HepG2 (cell line): Measurements from ENCODE around the gene TCEANC2. TPM values are rescaled to one million over a fixed set of nuclear protein-coding genes. Genes with fewer than 3 reads are reported as not detected.

Experiments
- ATAC-seq: fragments of 200-7000 bp; cut with Tn5 transposase; 3 replicates; pipeline ENCODE4 v1.9.1; 2020; ENCODE audit warnings: mild to moderate bottlenecking, moderate library complexity
- Bru-seq: library from RNA; stranded (reverse); fragments of 400-500 nt; gene quantifications from one replicate; lab custom pipeline; 2021; lab: Mats Ljungman, UMichigan
- BruChase-seq, 2 experiments: library from RNA; stranded (reverse); fragments of 400-500 nt; gene quantifications; one replicate each; lab custom pipeline; 2021; lab: Mats Ljungman, UMichigan
- BruUV-seq: library from RNA; stranded (reverse); fragments of 400-500 nt; replicated peaks from 2 replicates; lab custom pipeline; 2021; lab: Mats Ljungman, UMichigan
- CTCF ChIA-PET: fragments of 300-600 bp; formaldehyde crosslinking; extraction: SDS; loops from one replicate; lab custom pipeline; 2021; ENCODE audit warnings: low total read pairs, inconsistent platforms, low intra/inter-chr PET ratio; lab: Yijun Ruan, JAX
- POLR2A ChIA-PET: fragments of 350-600 bp; sonication (Branson Sonifier 250); formaldehyde crosslinking; loops from one replicate; lab custom pipeline; 2020; ENCODE audit warnings: antibody characterized with exemption, inconsistent platforms; lab: Yijun Ruan, JAX
- DNase-seq: peaks from one replicate; pipeline ENCODE4 v3.0.0-alpha.2; 2015; ENCODE audit warnings: low spot score
- FAIRE-seq: peaks from 3 replicates; lab custom pipeline; 2011; peaks lifted over from hg19 to GRCh38; lab: Jason Lieb, UNC
- H2AFZ ChIP-seq: one replicate; pipeline ENCODE4 v1.6.1; 2011; ENCODE audit warnings: low read length, inconsistent platforms
- H3K27ac ChIP-seq: fragments of 300-600 bp; 3 replicates; pipeline ENCODE4 v1.8.0; 2011; ENCODE audit warnings: mixed run types, mild to moderate bottlenecking, mixed read lengths, low read length, inconsistent platforms; ENCODE audit not compliant: insufficient read depth; ENCODE audit errors: extremely low read length
- H3K27me3 ChIP-seq, 2 experiments: fragments of 200-600 bp in 1 of 2; 2 replicates in 1 of 2; 3 replicates in 1 of 2; pipeline versions ENCODE4 v1.6.0 to v1.8.0; 2011; ENCODE audit warnings: low read length in 2 of 2, mild to moderate bottlenecking in 2 of 2, moderate library complexity in 2 of 2, inconsistent platforms in 1 of 2; ENCODE audit not compliant: insufficient read depth in 2 of 2, control insufficient read depth in 1 of 2
- H3K36me3 ChIP-seq, 2 experiments: fragments of 200-600 bp in 1 of 2; replicated peaks in 1 of 2; 2 replicates in 1 of 2; 3 replicates in 1 of 2; pipeline versions ENCODE4 v1.5.1 to v1.8.0; 2011; ENCODE audit warnings: low read length in 2 of 2, inconsistent platforms in 1 of 2; ENCODE audit not compliant: insufficient read depth in 2 of 2, control insufficient read depth in 1 of 2
- H3K4me1 ChIP-seq: 2 replicates; pipeline ENCODE4 v1.5.1; 2012; ENCODE audit warnings: low read length, inconsistent platforms; ENCODE audit not compliant: insufficient read depth
- H3K4me2 ChIP-seq: 2 replicates; pipeline ENCODE4 v1.6.0; 2011; ENCODE audit warnings: low read depth, low read length, inconsistent platforms
- H3K4me3 ChIP-seq, 3 experiments: fragments of 200-600 bp in 1 of 3; sonication (generic), shearing (Covaris generic) in 1 of 3; replicated peaks in 1 of 3; 2 replicates each; pipeline ENCODE4 v1.5.1; 2011 to 2016; ENCODE audit warnings: low read length in 3 of 3, inconsistent platforms in 2 of 3, low read depth in 2 of 3, mild to moderate bottlenecking in 2 of 3, control low read depth in 1 of 3, mixed read lengths in 1 of 3; ENCODE audit not compliant: insufficient read depth in 1 of 3
- H3K79me2 ChIP-seq: one replicate; pipeline ENCODE4 v1.6.1; 2011; ENCODE audit warnings: low read length, inconsistent platforms; ENCODE audit not compliant: insufficient read depth
- H3K9ac ChIP-seq: 2 replicates; pipeline ENCODE4 v1.6.0; 2011; ENCODE audit warnings: mild to moderate bottlenecking, low read depth, low read length, inconsistent platforms; ENCODE audit not compliant: insufficient read depth
- H3K9me3 ChIP-seq: 2 replicates; pipeline ENCODE4 v1.5.1; 2012; ENCODE audit warnings: mild to moderate bottlenecking, low read length
- H4K20me1 ChIP-seq: 2 replicates; pipeline ENCODE4 v1.6.0; 2011; ENCODE audit warnings: inconsistent platforms, mild to moderate bottlenecking, low read length, moderate library complexity; ENCODE audit not compliant: insufficient read depth
- ARID4A ChIP-seq: sonication (generic); formaldehyde crosslinking; IDR thresholded peaks from 2 replicates; pipeline ENCODE4 v1.5.0; 2020; ENCODE audit warnings: mild to moderate bottlenecking, missing genetic modification reagents, borderline replicate concordance
- KAT8 ChIP-seq: IDR thresholded peaks from 2 replicates; pipeline ENCODE4 v1.6.1; 2016; ENCODE audit warnings: missing genetic modification reagents, missing compliant biosample characterization
- PATZ1 ChIP-seq: sonication (generic); formaldehyde crosslinking; IDR thresholded peaks from 2 replicates; pipeline ENCODE4 v1.4.0; 2020; ENCODE audit warnings: missing genetic modification reagents
- SALL1 ChIP-seq: sonication (generic); formaldehyde crosslinking; IDR thresholded peaks from 2 replicates; pipeline ENCODE4 v1.8.0; 2022; ENCODE audit warnings: mild to moderate bottlenecking, missing genetic modification reagents
- SNAPC5 ChIP-seq: sonication (generic); formaldehyde crosslinking; IDR thresholded peaks from 2 replicates; pipeline ENCODE4 v1.8.1; 2023; ENCODE audit warnings: mild to moderate bottlenecking, missing genetic modification reagents, borderline replicate concordance
- SPEN ChIP-seq: sonication (generic); formaldehyde crosslinking; IDR thresholded peaks from 2 replicates; pipeline ENCODE4 v1.5.1; 2020; ENCODE audit warnings: low read depth, mild to moderate bottlenecking, missing genetic modification reagents
- TBP ChIP-seq: sonication (generic); formaldehyde crosslinking; IDR thresholded peaks from 2 replicates; pipeline ENCODE4 v1.5.0; 2020; ENCODE audit warnings: missing genetic modification reagents
- U2AF1 ChIP-seq: fragments of 200-400 bp; formaldehyde crosslinking; optimal IDR thresholded peaks from 2 replicates; pipeline ENCODE3; 2017; ENCODE audit warnings: mild to moderate bottlenecking, low read depth, low read length
- ZNF430 ChIP-seq: sonication (generic); formaldehyde crosslinking; IDR thresholded peaks from 2 replicates; pipeline ENCODE4 v1.9.0; 2021; ENCODE audit warnings: mild to moderate bottlenecking, missing genetic modification reagents
- ZNF891 ChIP-seq: sonication (generic); formaldehyde crosslinking; IDR thresholded peaks from 2 replicates; pipeline ENCODE4 v1.5.0; 2020; ENCODE audit warnings: mild to moderate bottlenecking, missing genetic modification reagents
- WGBS: methylation state at CpG from one replicate; pipeline ENCODE4 v1.1.6; 2017; ENCODE audit warnings: low lambda C conversion rate; 5-methylcytosine and 5-hydroxymethylcytosine counted together
- in situ Hi-C: cut with HindIII; loops from 2 replicates; pipeline ENCODE4 v1.10.0; 2017; ENCODE audit warnings: low pct_unique_long_range_greater_than_20kb; ENCODE audit not compliant: extremely low pct_ligation_motif_present
- intact Hi-C: fragments of 100-400 bp; cut with micrococcal nuclease; formaldehyde crosslinking; loops from one replicate; pipeline ENCODE4 v1.10.0; 2022; ENCODE audit not compliant: unreplicated experiment
- long read RNA-seq, 2 experiments: library from RNA in 1 of 2; library from polyadenylated mRNA in 1 of 2; stranded (forward) in 1 of 2; unstranded in 1 of 2; transcript quantifications; one replicate each; pipeline ENCODE4 v2.0.0, GENCODE V29; 2019 to 2022
- polyA minus RNA-seq, 3 experiments: library from RNA; depleted of rRNA, polyadenylated mRNA; stranded (reverse); fragments of >200 nt; gene quantifications; 2 replicates each; pipeline ENCODE4 v1.2.3, GENCODE V29; 2011; ENCODE audit warnings: low replicate concordance in 1 of 3
- polyA plus RNA-seq, 8 experiments: library from polyadenylated mRNA; depleted of rRNA in 3 of 8; stranded (reverse) in 7 of 8; unstranded in 1 of 8; fragments of >200 nt; fragmentation: Illumina TruSeq in 4 of 8; extraction: Trizol in 4 of 8; gene quantifications; 2 replicates each; pipeline versions ENCODE4 v1.2.1 to v1.2.3, GENCODE V29; 2011 to 2016; ENCODE audit warnings: low read depth in 4 of 8, missing spikeins in 1 of 8, mixed read lengths in 1 of 8; ENCODE audit not compliant: insufficient read depth in 1 of 8
- total RNA-seq, 5 experiments: library from RNA; depleted of rRNA; stranded (reverse); fragments of >200 nt; fragmentation: Illumina TruSeq; extraction: Trizol; gene quantifications; 2 replicates each; pipeline ENCODE4 v1.2.3, GENCODE V29; 2016; ENCODE audit warnings: low read depth in 1 of 5

The TCEANC2 gene
- 5.0 and 6.1 TPM in 2 replicates for total RNA-seq (2016; rRNA removed; fragmentation: Illumina TruSeq; extraction: Trizol)
- 0.51 and 0.88 TPM in 2 replicates for total RNA-seq (2016; cell fraction: cytosol; rRNA removed; fragmentation: Illumina TruSeq; extraction: Trizol; ENCODE audit: low read depth)
- total RNA-seq (2016; cell fraction: insoluble cytoplasmic fraction; rRNA removed; fragmentation: Illumina TruSeq; extraction: Trizol), result 4.8 and 6.8 TPM in 2 replicates
- 1.6 and 1.8 TPM in 2 replicates for total RNA-seq (2016; cell fraction: membrane; rRNA removed; fragmentation: Illumina TruSeq; extraction: Trizol)
- 2.0 and 3.7 TPM in 2 replicates for total RNA-seq (2016; cell fraction: nucleus; rRNA removed; fragmentation: Illumina TruSeq; extraction: Trizol)
- polyA plus RNA-seq (2011; rRNA removed), result 3.6 and 3.8 TPM in 2 replicates
- 2.2 and 2.3 TPM in 2 replicates for polyA plus RNA-seq (2011; cell fraction: cytosol; rRNA removed)
- polyA plus RNA-seq (2011; cell fraction: nucleus; rRNA removed), result 3.6 and 4.3 TPM in 2 replicates
- polyA plus RNA-seq (2012), result 1.6 and 2.4 TPM in 2 replicates
- 0.37 and 0.94 TPM in 2 replicates for polyA plus RNA-seq (2016; cell fraction: cytosol; fragmentation: Illumina TruSeq; extraction: Trizol; ENCODE audit: low read depth)
- polyA plus RNA-seq (2016; cell fraction: insoluble cytoplasmic fraction; fragmentation: Illumina TruSeq; extraction: Trizol; ENCODE audit: low read depth), result 5.2 and 8.7 TPM in 2 replicates
- 1.3 and 1.5 TPM in 2 replicates for polyA plus RNA-seq (2016; cell fraction: membrane; fragmentation: Illumina TruSeq; extraction: Trizol; ENCODE audit: low read depth)
- polyA plus RNA-seq (2016; cell fraction: nucleus; fragmentation: Illumina TruSeq; extraction: Trizol; ENCODE audit: insufficient read depth, low read depth), result 3.7 and 5.4 TPM in 2 replicates
- 4.6 and 9.1 TPM in 2 replicates for polyA minus RNA-seq (2011; rRNA and poly(A)+ RNA removed; ENCODE audit: low replicate concordance)
- polyA minus RNA-seq (2011; cell fraction: cytosol; rRNA and poly(A)+ RNA removed), result 1.5 and 2.2 TPM in 2 replicates
- 4.4 and 5.6 TPM in 2 replicates for polyA minus RNA-seq (2011; cell fraction: nucleus; rRNA and poly(A)+ RNA removed)
- Bru-seq, nascent RNA, result percentile 47 among the genes with signal in this experiment
- BruChase-seq, experiment 1, labeled RNA remaining after a 6-hour chase, result percentile 43 among the genes with signal in this experiment
- percentile 45 among the genes with signal in this experiment for BruChase-seq, experiment 2, labeled RNA remaining after a 2-hour chase
- long read RNA-seq, experiment 1, full-length matches to known transcripts, result 5 of 8 reads
- long read RNA-seq, experiment 1, partial matches to known transcripts, result 1 of 8 reads
- long read RNA-seq, experiment 1, other reads (novel, unspliced or antisense), result 2 of 8 reads
- long read RNA-seq, experiment 2, full-length matches to known transcripts, result 7 of 13 reads
- long read RNA-seq, experiment 2, partial matches to known transcripts, result 0 of 13 reads
- long read RNA-seq, experiment 2, other reads (novel, unspliced or antisense), result 6 of 13 reads

- WGBS, result 0% methylated on average over 31 of the region's 59 CpGs
- TF ChIP-seq ZNF891 (CRISPR knock-in tag), result peak; percentile 1; the same call in 1 of the 2 replicates
- no peak for TF ChIP-seq SNAPC5 (CRISPR knock-in tag)
- TF ChIP-seq SALL1, result peak; percentile 67
- TF ChIP-seq SPEN (CRISPR knock-in tag), result peak; percentile 81
- peak; percentile 88 for TF ChIP-seq ARID4A
- TF ChIP-seq TBP (CRISPR knock-in tag), result no peak
- peak; percentile 17; the same call in 1 of the 2 replicates for TF ChIP-seq ZNF430 (CRISPR knock-in tag)
- TF ChIP-seq KAT8 (CRISPR knock-in tag), result peak; percentile 84
- TF ChIP-seq PATZ1 (CRISPR knock-in tag), result peak; percentile 76
- TF ChIP-seq U2AF1, result peak; percentile 79
These were observed at the start of gene TCEANC2, which contains the start of gene TMEM59 for GRCh38 chr1:54052934-54053744. TCEANC2 (plus strand) TSS chr1:54053608; CDS start chr1:54054423, 815 bp downstream. TMEM59 (minus strand) TSS chr1:54053204; CDS start chr1:54053188, 16 bp downstream.

More at GRCh38 chr1:54052934-54053744, at the start of gene TCEANC2, which contains the start of gene TMEM59:
- Histone ChIP-seq H3K4me2 (peak within 1 kb of the TSS; percentile 82), H2AFZ (peak within 1 kb of the TSS; percentile 42), H3K36me3 (no peaks in the 10 kb centered on the region; a peak in 2 of 5 replicates), H3K4me1 (peaks cover 23% of the 10 kb centered on the region), H3K27ac (peak within 1 kb of the TSS; percentile 80), H3K4me3 (peak within 1 kb of the TSS; percentile 76 to 98 (median 91)), H3K9me3 (no peaks in the 10 kb centered on the region), H3K9ac (peak within 1 kb of the TSS; percentile 81), H3K79me2 (peaks cover 45% of the 10 kb centered on the region), H3K27me3 (no peaks in the 10 kb centered on the region; a peak in 1 of 5 replicates), H4K20me1 (peaks cover 5% of the 10 kb centered on the region)
- no TSS peak for BruUV-seq
- in situ Hi-C loops, result no loop called here
- ChIA-PET POLR2A (interaction anchor here (0.7 to 4.6 kb wide), 12 partner anchors 9 to 354 kb away, joined by 3 to 42 read pairs (median 5); partner anchors contain the start of gene LDLRAD1), CTCF (no interaction called here)
- FAIRE-seq, result peak; percentile 89
- peak; percentile 96 for DNase-seq
- intact Hi-C loops, result loop anchor here (1.0 to 2.0 kb wide), 4 partner anchors 18 to 60 kb away; no protein-coding TSS in a partner anchor
- ATAC-seq, result peak; percentile 97
